H1 (cell line): ENCODE results near the gene NR4A1. TPM values are rescaled to one million over a fixed set of nuclear protein-coding genes. Genes with fewer than 3 reads are reported as not detected.

Source experiments
- CTCF ChIA-PET: fragments of 300-600 bp; sonication (Branson Sonifier 250); formaldehyde crosslinking; loops from one replicate; lab custom pipeline; 2021; ENCODE audit not compliant: partially characterized antibody; lab: Charles Lee
- POLR2A ChIA-PET: fragments of 300-600 bp; sonication (Branson Sonifier 250); formaldehyde crosslinking; loops from one replicate; lab custom pipeline; 2021; ENCODE audit warnings: inconsistent platforms; ENCODE audit not compliant: partially characterized antibody; lab: Charles Lee
- DNase-seq, 2 experiments: peaks; one replicate each; pipeline versions ENCODE4 v3.0.0 to v3.0.0-alpha.2; 2010 to 2022; ENCODE audit warnings: low spot score in 2 of 2, low read depth in 1 of 2, mixed read lengths in 1 of 2
- FAIRE-seq: peaks from 2 replicates; lab custom pipeline; 2011; peaks lifted over from hg19 to GRCh38; lab: Jason Lieb, UNC
- H2AFZ ChIP-seq: 2 replicates; pipeline ENCODE4 v1.8.1; 2012; ENCODE audit warnings: low read length, inconsistent platforms
- H2AK5ac ChIP-seq: 2 replicates; pipeline ENCODE4 v1.6.1; 2013; ENCODE audit warnings: low read depth, low read length
- H2BK120ac ChIP-seq: replicated peaks from 2 replicates; pipeline ENCODE3; 2013; ENCODE audit warnings: low read depth, low read length, inconsistent platforms
- H2BK12ac ChIP-seq: 2 replicates; pipeline ENCODE4 v1.6.1; 2013; ENCODE audit warnings: low read depth, low read length
- H2BK15ac ChIP-seq: 2 replicates; pipeline ENCODE4 v1.6.1; 2013; ENCODE audit warnings: low read length
- H2BK20ac ChIP-seq: 2 replicates; pipeline ENCODE4 v1.6.1; 2013; ENCODE audit warnings: low read length
- H2BK5ac ChIP-seq: 2 replicates; pipeline ENCODE4 v1.6.1; 2013; ENCODE audit warnings: low read depth, low read length
- H3K14ac ChIP-seq: 2 replicates; pipeline ENCODE4 v1.6.1; 2013; ENCODE audit warnings: inconsistent platforms; ENCODE audit not compliant: insufficient read length
- H3K18ac ChIP-seq: 2 replicates; pipeline ENCODE4 v1.6.1; 2013; ENCODE audit warnings: low read length; ENCODE audit errors: extremely low read depth
- H3K23ac ChIP-seq: 2 replicates; pipeline ENCODE4 v1.6.1; 2013; ENCODE audit warnings: inconsistent platforms; ENCODE audit not compliant: insufficient read length
- H3K23me2 ChIP-seq: 2 replicates; pipeline ENCODE4 v1.6.1; 2013; ENCODE audit warnings: low read depth, low read length
- H3K27ac ChIP-seq: 2 replicates; pipeline ENCODE4 v1.6.1; 2011; ENCODE audit warnings: low read depth, low read length, inconsistent platforms
- H3K27me3 ChIP-seq, 4 experiments: replicated peaks in 1 of 4; 1 replicate in 1 of 4; 2 replicates in 3 of 4; pipeline versions ENCODE4 v1.6.1 to v1.8.1; 2011 to 2013; ENCODE audit warnings: low read length in 3 of 4, mild to moderate bottlenecking in 3 of 4, inconsistent platforms in 2 of 4, mixed read lengths in 2 of 4, moderate library complexity in 1 of 4; ENCODE audit not compliant: control insufficient read depth in 3 of 4, insufficient read depth in 3 of 4; ENCODE audit errors: extremely low read depth in 1 of 4
- H3K36me3 ChIP-seq, 4 experiments: 2 replicates each; pipeline versions ENCODE4 v1.6.1 to v1.8.1; 2011 to 2013; ENCODE audit warnings: mild to moderate bottlenecking in 4 of 4, low read length in 3 of 4, moderate library complexity in 2 of 4, control low read depth in 1 of 4, inconsistent platforms in 1 of 4; ENCODE audit not compliant: insufficient read depth in 4 of 4, control insufficient read depth in 2 of 4
- H3K4ac ChIP-seq: replicated peaks from 2 replicates; pipeline ENCODE3; 2013; ENCODE audit warnings: low read length, low read depth, mixed read lengths, inconsistent platforms; ENCODE audit not compliant: insufficient read length
- H3K4me1 ChIP-seq, 4 experiments: replicated peaks in 1 of 4; 1 replicate in 1 of 4; 2 replicates in 3 of 4; pipeline versions ENCODE4 v1.6.1 to v1.8.1; 2011 to 2013; ENCODE audit warnings: low read length in 3 of 4, inconsistent platforms in 2 of 4, mixed read lengths in 1 of 4; ENCODE audit not compliant: insufficient read depth in 4 of 4, control insufficient read depth in 3 of 4
- H3K4me2 ChIP-seq, 2 experiments: 2 replicates each; pipeline versions ENCODE4 v1.6.1 to v1.8.1; 2011 to 2013; ENCODE audit warnings: low read depth in 2 of 2, low read length in 2 of 2, control low read depth in 1 of 2, inconsistent platforms in 1 of 2, mild to moderate bottlenecking in 1 of 2; ENCODE audit not compliant: insufficient read depth in 1 of 2
- H3K4me3 ChIP-seq, 4 experiments: fragments of 200-600, 300-600 bp in 1 of 4; sonication (generic), shearing (Covaris generic), sonication (Bioruptor Twin) in 1 of 4; 2 replicates each; pipeline versions ENCODE4 v1.5.1 to v1.8.1; 2011 to 2016; ENCODE audit warnings: low read length in 4 of 4, low read depth in 3 of 4, control low read depth in 2 of 4, inconsistent platforms in 2 of 4, mild to moderate bottlenecking in 2 of 4, mixed read lengths in 1 of 4, moderate library complexity in 1 of 4; ENCODE audit not compliant: insufficient read depth in 2 of 4; ENCODE audit errors: extremely low read depth in 1 of 4
- H3K56ac ChIP-seq: replicated peaks from 2 replicates; pipeline ENCODE3; 2013; ENCODE audit warnings: low read depth, mild to moderate bottlenecking, mixed read lengths, low read length, inconsistent platforms; ENCODE audit not compliant: insufficient read length
- H3K79me1 ChIP-seq: 2 replicates; pipeline ENCODE4 v1.6.1; 2013; ENCODE audit warnings: low read depth, low read length, control low read depth
- H3K79me2 ChIP-seq, 2 experiments: 2 replicates each; pipeline versions ENCODE4 v1.6.1 to v1.8.1; 2012 to 2013; ENCODE audit warnings: low read length in 2 of 2, mild to moderate bottlenecking in 2 of 2, inconsistent platforms in 1 of 2; ENCODE audit not compliant: insufficient read depth in 2 of 2, control insufficient read depth in 1 of 2
- H3K9ac ChIP-seq, 4 experiments: replicated peaks in 1 of 4; 1 replicate in 1 of 4; 2 replicates in 3 of 4; pipeline versions ENCODE4 v1.6.1 to v1.8.1; 2011 to 2013; ENCODE audit warnings: low read depth in 3 of 4, low read length in 3 of 4, control low read depth in 2 of 4, mild to moderate bottlenecking in 2 of 4, moderate library complexity in 2 of 4, inconsistent platforms in 1 of 4; ENCODE audit errors: extremely low read depth in 1 of 4
- H3K9me3 ChIP-seq, 2 experiments: 2 replicates each; pipeline versions ENCODE4 v1.6.1 to v1.8.1; 2012 to 2013; ENCODE audit warnings: mild to moderate bottlenecking in 2 of 2, moderate library complexity in 2 of 2, control low read depth in 1 of 2, inconsistent platforms in 1 of 2, low read depth in 1 of 2, low read length in 1 of 2, mixed read lengths in 1 of 2; ENCODE audit not compliant: insufficient read depth in 2 of 2
- H4K20me1 ChIP-seq, 2 experiments: replicated peaks in 1 of 2; 2 replicates each; pipeline versions ENCODE3 to v1.8.1; 2011 to 2013; ENCODE audit warnings: inconsistent platforms in 2 of 2, low read length in 2 of 2, mild to moderate bottlenecking in 1 of 2; ENCODE audit not compliant: insufficient read depth in 2 of 2, control insufficient read depth in 1 of 2
- H4K5ac ChIP-seq: 2 replicates; pipeline ENCODE4 v1.6.1; 2013; ENCODE audit warnings: low read length, low read depth, mixed read lengths, inconsistent platforms; ENCODE audit not compliant: insufficient read length
- H4K8ac ChIP-seq: 2 replicates; pipeline ENCODE4 v1.8.0; 2013; ENCODE audit warnings: mild to moderate bottlenecking, moderate library complexity, low read length, inconsistent platforms; ENCODE audit not compliant: insufficient read depth; ENCODE audit errors: extremely low read depth
- H4K91ac ChIP-seq: replicated peaks from 2 replicates; pipeline ENCODE3; 2013; ENCODE audit warnings: low read length, mixed read lengths, inconsistent platforms; ENCODE audit not compliant: insufficient read length
- GABPA ChIP-seq: IDR thresholded peaks from 2 replicates; pipeline ENCODE4 v1.6.1; 2011; ENCODE audit warnings: mild to moderate bottlenecking, low read length, moderate library complexity, borderline replicate concordance; ENCODE audit not compliant: insufficient read depth
- GTF2F1 ChIP-seq: IDR thresholded peaks from 2 replicates; pipeline ENCODE4 v1.6.1; 2012; ENCODE audit warnings: low read depth, low read length, improper control_type of control experiment, borderline replicate concordance
- JUN ChIP-seq: IDR thresholded peaks from 2 replicates; pipeline ENCODE4 v1.6.1; 2011; ENCODE audit warnings: low read depth, mild to moderate bottlenecking, improper control_type of control experiment, low read length
- KDM5A ChIP-seq: fragments of 200-600 bp; IDR thresholded peaks from 2 replicates; pipeline ENCODE4 v1.7.1; 2012; ENCODE audit warnings: mild to moderate bottlenecking, low read length, inconsistent platforms, mixed read lengths
- RNF2 ChIP-seq: fragments of 200-900, 300-1000 bp; sonication (generic); IDR thresholded peaks from 2 replicates; pipeline ENCODE4 v1.7.1; 2016; ENCODE audit warnings: borderline replicate concordance, low read depth, mild to moderate bottlenecking, antibody characterized with exemption, low read length; ENCODE audit not compliant: poor library complexity, severe bottlenecking; ENCODE audit errors: missing control alignments
- SP1 ChIP-seq: IDR thresholded peaks from 2 replicates; pipeline ENCODE4 v1.6.1; 2011; ENCODE audit warnings: low read depth, low read length
- WGBS, 2 experiments: shearing (Covaris generic) in 1 of 2; methylation state at CpG; one replicate each; pipeline versions ENCODE4 v1.1.6 to v1.1.7; 2013 to 2015; ENCODE audit warnings: low lambda C conversion rate in 2 of 2, mixed read lengths in 2 of 2, inconsistent platforms in 1 of 2, low coverage in 1 of 2, missing lambda C conversion rate in 1 of 2; ENCODE audit not compliant: insufficient replicate concordance in 2 of 2, insufficient coverage in 1 of 2, insufficient read length in 1 of 2; ENCODE audit errors: extremely low coverage in 1 of 2, missing lambda C conversion rate in 1 of 2; 5-methylcytosine and 5-hydroxymethylcytosine counted together
- polyA plus RNA-seq, 7 experiments: library from polyadenylated mRNA; depleted of rRNA in 3 of 7; stranded (reverse) in 5 of 7; unstranded in 2 of 7; fragments of >200 nt in 5 of 7; fragments of 200-250 nt in 2 of 7; gene quantifications; 1 replicate in 5 of 7; 2 replicates in 1 of 7; 4 replicates in 1 of 7; pipeline versions ENCODE4 v1.2.1 to v1.2.3, GENCODE V29; 2011 to 2013; ENCODE audit warnings: missing spikeins in 2 of 7, mixed read lengths in 2 of 7
- total RNA-seq: library from RNA; stranded (reverse); fragmentation: NEBNext Ultra II Directional; extraction: Animal tissue kit (Norgen Biotek cat#: 25700); gene quantifications from 2 replicates; pipeline ENCODE4 v1.2.1, GENCODE V29; 2021
- TF ChIP-seq, protein P1 (sequence below): IDR thresholded peaks from 2 replicates; pipeline ENCODE4 v1.6.1; 2011; ENCODE audit warnings: low read depth, mild to moderate bottlenecking, low read length; ENCODE audit not compliant: insufficient read depth
- TF ChIP-seq, protein P2 (sequence below): IDR thresholded peaks from 2 replicates; pipeline ENCODE4 v1.6.1; 2012; ENCODE audit warnings: inconsistent platforms

Gene NR4A1
- total and polyA plus RNA-seq, 2 of the 8 experiments (the other 6 are each of a cell fraction or from before 2014, with no cell fraction given) = 18.7 to 23.3 TPM

DNA sequence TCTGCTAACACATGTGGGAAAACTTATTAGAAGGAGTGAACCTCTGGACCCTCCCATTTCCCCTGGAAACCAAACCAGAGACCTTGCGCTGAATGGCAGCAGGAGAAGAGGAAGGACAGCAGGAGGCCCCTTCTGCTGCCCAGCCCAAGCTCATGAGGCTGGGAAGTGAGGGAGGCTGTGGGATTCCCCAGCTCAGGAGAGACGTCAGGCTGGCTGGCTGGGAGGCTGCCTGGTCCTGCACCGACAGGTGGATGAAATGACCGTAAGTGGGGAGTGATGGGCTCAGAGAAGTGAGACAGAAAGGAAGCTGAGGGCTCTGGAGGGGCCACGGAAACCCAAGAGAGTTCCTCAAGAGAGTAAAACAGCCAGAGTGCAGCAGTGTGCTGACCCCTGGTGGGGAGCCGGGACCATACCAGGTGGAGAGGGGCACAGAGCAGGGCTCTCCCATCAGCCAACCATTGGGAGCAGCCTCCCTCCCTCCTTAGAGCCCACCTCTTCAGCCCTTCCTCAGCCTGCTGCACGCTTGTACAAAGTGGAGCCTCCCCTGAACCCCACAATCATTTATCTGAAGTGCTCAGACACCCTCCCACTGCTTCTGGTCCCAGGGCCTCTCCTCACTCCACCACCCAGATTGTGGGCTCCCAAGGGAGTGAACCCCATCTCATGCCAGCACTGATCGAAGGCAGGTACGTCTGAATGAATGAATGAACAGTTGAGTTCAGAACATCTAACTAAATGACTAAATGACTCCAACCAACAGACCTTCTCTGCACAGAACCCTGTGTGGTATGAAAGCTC lies 30.5 kb upstream of the NR4A1 start:
- Histone ChIP-seq H3K27me3 (peaks cover 2 to 39% (median 21%) of the 10 kb centered on the region in 4 experiments), H2BK12ac (0 out of 2 replicates have a peak overlapping the region, but pooled peaks have one; percentile 27), H2BK120ac (no peak overlapping the region), H3K23ac (no peak overlapping the region), H3K36me3 (no peaks in the 10 kb centered on the region), H3K9ac (no peak overlapping the region), H2AFZ (0 out of 2 replicates have a peak overlapping the region, but pooled peaks have one; percentile 27), H3K4me2 (peak overlapping the region; percentile 44 to 49; a peak in 3 of 4 replicates), H3K79me1 (no peaks in the 10 kb centered on the region), H3K56ac (no peak overlapping the region), H2BK5ac (no peak overlapping the region), H4K8ac (no peak overlapping the region; the same call in 1 of the 2 replicates), H3K27ac (no peak overlapping the region), H2BK20ac (no peak overlapping the region), H3K4me3 (peak overlapping the region in 1 of 4 experiments; percentile 39; a peak in 2 of 8 replicates), H3K9me3 (no peaks in the 10 kb centered on the region), H2BK15ac (0 out of 2 replicates have a peak overlapping the region, but pooled peaks have one; percentile 72), H3K4me1 (peaks cover 0 to 17% (median 5%) of the 10 kb centered on the region in 4 experiments; a peak in 6 of 7 replicates), H4K20me1 (no peaks in the 10 kb centered on the region), H3K14ac (no peak overlapping the region), H2AK5ac (0 out of 2 replicates have a peak overlapping the region, but pooled peaks have one; percentile 24), H3K79me2 (no peaks in the 10 kb centered on the region), H3K18ac (no peak overlapping the region; the same call in 1 of the 2 replicates), H3K23me2 (peaks cover 7% of the 10 kb centered on the region), H3K4ac (no peak overlapping the region), H4K5ac (no peak overlapping the region), H4K91ac (no peak overlapping the region)
- ChIA-PET POLR2A (interaction anchor here (1.1 to 13.1 kb wide), 7 partner anchors 8 to 60 kb away, joined by 3 to 82 read pairs (median 9); partner anchors contain the start of genes SMIM41 and TAMALIN), CTCF (interaction anchor here (0.5 to 22.7 kb wide), 25 partner anchors 10 to 816 kb away, joined by 3 to 1249 read pairs (median 5); partner anchors contain the start of genes ATG101, NR4A1, SMIM41 and TAMALIN)
- peak; percentile 28 for FAIRE-seq
- DNase-seq = peak; percentile 57 to 86
- WGBS, 2 experiments = 32% methylated on average over 9 of the region's 9 CpGs; no CpG with 5 or more reads in 1 of the 2 experiments
- TF ChIP-seq, protein P1, sequence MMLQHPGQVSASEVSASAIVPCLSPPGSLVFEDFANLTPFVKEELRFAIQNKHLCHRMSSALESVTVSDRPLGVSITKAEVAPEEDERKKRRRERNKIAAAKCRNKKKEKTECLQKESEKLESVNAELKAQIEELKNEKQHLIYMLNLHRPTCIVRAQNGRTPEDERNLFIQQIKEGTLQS = no peak
- no peak for TF ChIP-seq RNF2
- TF ChIP-seq SP1 = no peak
- no peak for TF ChIP-seq KDM5A
- no peak for TF ChIP-seq GTF2F1
- TF ChIP-seq, protein P2, sequence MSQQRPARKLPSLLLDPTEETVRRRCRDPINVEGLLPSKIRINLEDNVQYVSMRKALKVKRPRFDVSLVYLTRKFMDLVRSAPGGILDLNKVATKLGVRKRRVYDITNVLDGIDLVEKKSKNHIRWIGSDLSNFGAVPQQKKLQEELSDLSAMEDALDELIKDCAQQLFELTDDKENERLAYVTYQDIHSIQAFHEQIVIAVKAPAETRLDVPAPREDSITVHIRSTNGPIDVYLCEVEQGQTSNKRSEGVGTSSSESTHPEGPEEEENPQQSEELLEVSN = no peak
- TF ChIP-seq GABPA = no peak
- no peak for TF ChIP-seq JUN
